Mesendoderm (in vitro differentiated cells): ENCODE data around the gene TTC24.

ENCODE experiments used
- DNase-seq: peaks from one replicate; pipeline ENCODE4 v3.0.0; 2013
- H2AK5ac ChIP-seq: 2 replicates; pipeline ENCODE4 v1.6.1; 2013; ENCODE audit warnings: low read length, inconsistent platforms
- H2BK120ac ChIP-seq: 2 replicates; pipeline ENCODE4 v1.6.1; 2013; ENCODE audit warnings: low read depth, mild to moderate bottlenecking, low read length, moderate library complexity, mixed read lengths
- H2BK15ac ChIP-seq: replicated peaks from 2 replicates; pipeline ENCODE4 v1.6.1; 2013; ENCODE audit warnings: low read depth, mild to moderate bottlenecking, moderate library complexity
- H2BK5ac ChIP-seq: 2 replicates; pipeline ENCODE4 v1.6.1; 2013; ENCODE audit warnings: low read length, inconsistent platforms
- H3K18ac ChIP-seq: 2 replicates; pipeline ENCODE4 v1.6.1; 2013; ENCODE audit warnings: mild to moderate bottlenecking, low read length, mixed read lengths
- H3K23ac ChIP-seq: one replicate; pipeline ENCODE4 v1.6.1; 2013; ENCODE audit warnings: low read length
- H3K27ac ChIP-seq: 2 replicates; pipeline ENCODE4 v1.5.1; 2013; ENCODE audit warnings: low read depth, mild to moderate bottlenecking, inconsistent platforms, low read length, moderate library complexity
- H3K27me3 ChIP-seq: 2 replicates; pipeline ENCODE4 v1.6.1; 2013; ENCODE audit warnings: low read length, control low read depth, mild to moderate bottlenecking, inconsistent platforms; ENCODE audit not compliant: insufficient read depth, poor library complexity
- H3K36me3 ChIP-seq: 2 replicates; pipeline ENCODE4 v1.6.1; 2013; ENCODE audit warnings: low read length, inconsistent platforms; ENCODE audit not compliant: control insufficient read depth, insufficient read depth
- H3K4ac ChIP-seq: one replicate; pipeline ENCODE4 v1.6.1; 2013; ENCODE audit warnings: low read depth, mild to moderate bottlenecking, low read length, moderate library complexity
- H3K4me1 ChIP-seq: 2 replicates; pipeline ENCODE4 v1.6.1; 2013; ENCODE audit warnings: low read depth, low read length, inconsistent platforms; ENCODE audit not compliant: control insufficient read depth
- H3K4me2 ChIP-seq: 2 replicates; pipeline ENCODE4 v1.6.1; 2013; ENCODE audit warnings: low read length
- H3K4me3 ChIP-seq: 2 replicates; pipeline ENCODE4 v1.5.1; 2013; ENCODE audit warnings: mild to moderate bottlenecking, low read length
- H3K56ac ChIP-seq: one replicate; pipeline ENCODE4 v1.6.1; 2013; ENCODE audit warnings: low read length
- H3K79me1 ChIP-seq: 2 replicates; pipeline ENCODE4 v1.6.1; 2013; ENCODE audit warnings: low read length, inconsistent platforms
- H3K79me2 ChIP-seq: 2 replicates; pipeline ENCODE4 v1.6.1; 2013; ENCODE audit warnings: mild to moderate bottlenecking, low read length; ENCODE audit not compliant: control insufficient read depth, insufficient read depth
- H3K9ac ChIP-seq: 2 replicates; pipeline ENCODE4 v1.6.1; 2013; ENCODE audit warnings: low read length, inconsistent platforms
- H4K5ac ChIP-seq: one replicate; pipeline ENCODE4 v1.6.1; 2013; ENCODE audit warnings: low read length
- H4K8ac ChIP-seq: one replicate; pipeline ENCODE4 v1.6.1; 2013; ENCODE audit warnings: low read depth, mild to moderate bottlenecking, control low read depth, low read length, moderate library complexity
- WGBS: extraction: QIAGEN DNeasy Blood & Tissue Kit; methylation state at CpG from one replicate; pipeline ENCODE4 v1.1.7; 2013; ENCODE audit warnings: low lambda C conversion rate, missing lambda C conversion rate; ENCODE audit not compliant: insufficient coverage; ENCODE audit errors: extremely low coverage; 5-methylcytosine and 5-hydroxymethylcytosine counted together

The TTC24 gene

DNA sequence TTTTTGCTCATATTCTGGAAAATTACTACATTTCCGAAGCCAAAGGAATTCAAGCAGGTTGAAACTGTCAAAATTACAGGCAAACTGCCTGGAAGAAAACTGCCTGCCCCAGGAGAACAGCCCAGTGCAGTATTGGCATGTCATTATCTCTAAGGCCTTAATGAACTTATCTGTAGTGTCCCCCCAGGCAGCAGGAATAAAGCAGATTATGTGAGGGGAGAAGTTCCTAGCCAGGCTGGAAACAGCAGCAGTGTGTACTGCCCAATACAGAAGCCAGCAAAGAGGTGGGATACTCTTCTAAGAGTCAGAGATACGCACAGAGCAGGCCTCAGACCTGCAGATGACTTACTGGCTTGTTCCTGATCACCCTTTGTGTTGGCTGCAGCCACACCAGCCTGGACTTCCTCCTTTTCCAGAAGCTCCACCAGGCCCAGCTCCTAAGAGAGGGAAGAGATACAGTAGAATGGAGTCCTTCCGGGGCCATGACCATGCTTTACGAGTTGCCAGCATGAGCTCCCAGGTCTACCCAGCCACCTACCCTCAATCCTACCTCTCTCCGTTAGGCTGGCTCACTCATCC is 18.8 kb upstream of the TTC24 start:
- Histone ChIP-seq H3K9ac (no peak overlapping the region), H2BK120ac (no peak overlapping the region), H3K56ac (no peak overlapping the region), H4K8ac (no peak overlapping the region), H2BK5ac (no peak overlapping the region), H3K79me2 (no peaks in the 10 kb centered on the region), H3K36me3 (peaks cover 11% of the 10 kb centered on the region), H3K4me1 (no peaks in the 10 kb centered on the region), H4K5ac (no peak overlapping the region), H3K23ac (no peak overlapping the region), H3K79me1 (no peaks in the 10 kb centered on the region), H3K4ac (no peak overlapping the region), H2AK5ac (no peak overlapping the region), H3K4me2 (no peak overlapping the region), H3K27ac (no peak overlapping the region), H3K18ac (no peak overlapping the region), H3K27me3 (no peaks in the 10 kb centered on the region), H2BK15ac (no peak overlapping the region), H3K4me3 (no peak overlapping the region)
- WGBS: no CpG with 5 or more reads among the region's 5 CpGs
- DNase-seq: peak; percentile 76

DNA sequence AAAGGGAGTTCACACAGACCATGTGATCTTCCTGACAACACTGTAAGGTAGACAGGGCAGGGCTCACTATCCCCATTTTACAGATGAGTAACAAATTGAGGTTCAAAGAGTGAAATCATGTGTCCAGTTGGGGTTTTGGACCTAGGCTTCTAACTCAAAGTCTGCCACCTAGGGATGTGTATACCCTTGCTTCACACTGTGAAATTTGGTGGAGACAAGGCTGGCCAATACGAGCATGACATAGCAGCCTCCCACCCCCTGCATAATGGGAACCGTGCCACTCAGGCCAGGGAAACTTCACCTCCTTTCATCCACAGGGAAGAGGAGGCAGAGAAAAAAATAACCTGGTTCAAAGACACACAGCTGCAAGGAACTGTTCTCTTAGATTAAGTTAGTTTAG is 14.0 kb upstream of the TTC24 start:
- no peak overlapping the region for H3K56ac ChIP-seq
- H4K5ac ChIP-seq: no peak overlapping the region
- no peak for DNase-seq
- H3K79me2 ChIP-seq: no peaks in the 10 kb centered on the region
- H3K23ac ChIP-seq: no peak overlapping the region
- H4K8ac ChIP-seq: no peak overlapping the region
- H3K4me1 ChIP-seq: no peaks in the 10 kb centered on the region
- H3K36me3 ChIP-seq: peaks cover 8% of the 10 kb centered on the region
- H3K27me3 ChIP-seq: no peaks in the 10 kb centered on the region
- no peak overlapping the region for H3K4ac ChIP-seq
- no peak overlapping the region for H3K9ac ChIP-seq
- no peak overlapping the region for H3K4me2 ChIP-seq
- H2BK5ac ChIP-seq: no peak overlapping the region
- WGBS: no CpG with 5 or more reads among the region's 2 CpGs
- H3K27ac ChIP-seq: no peak overlapping the region
- H2AK5ac ChIP-seq: no peak overlapping the region
- H2BK120ac ChIP-seq: no peak overlapping the region
- H3K79me1 ChIP-seq: no peaks in the 10 kb centered on the region
- H2BK15ac ChIP-seq: no peak overlapping the region
- H3K18ac ChIP-seq: no peak overlapping the region
- no peak overlapping the region for H3K4me3 ChIP-seq

DNA sequence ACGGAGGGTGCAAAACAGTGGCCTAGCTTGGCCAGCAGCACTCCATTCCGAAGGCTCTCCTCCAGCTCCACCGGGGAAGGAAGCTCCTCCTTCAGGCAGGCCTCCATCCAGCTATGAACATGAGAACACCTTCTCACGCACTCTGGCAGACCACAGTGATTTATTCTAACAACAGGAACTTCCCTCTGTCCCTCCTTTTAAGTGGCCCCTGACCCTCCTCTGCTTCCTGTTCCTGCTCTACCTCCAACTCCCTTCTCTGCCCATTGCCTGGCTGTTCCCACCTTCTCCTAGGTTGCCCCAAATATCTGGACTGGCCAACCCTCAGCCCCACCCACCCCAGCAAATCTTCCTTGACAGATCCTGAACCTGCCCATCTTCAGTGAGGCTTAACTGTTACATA is 13.1 kb upstream of the TTC24 start:
- no peak overlapping the region for H3K56ac ChIP-seq
- H4K5ac ChIP-seq: no peak overlapping the region
- H4K8ac ChIP-seq: no peak overlapping the region
- H3K79me1 ChIP-seq: peaks cover 3% of the 10 kb centered on the region
- no peak overlapping the region for H2AK5ac ChIP-seq
- no peak overlapping the region for H2BK5ac ChIP-seq
- H3K4me2 ChIP-seq: no peak overlapping the region
- no peak overlapping the region for H2BK120ac ChIP-seq
- no peak overlapping the region for H3K9ac ChIP-seq
- peaks cover 4% of the 10 kb centered on the region for H3K4me1 ChIP-seq
- WGBS: no CpG with 5 or more reads among the region's 4 CpGs
- no peak overlapping the region for H2BK15ac ChIP-seq
- peaks cover 3% of the 10 kb centered on the region for H3K79me2 ChIP-seq
- no peak for DNase-seq
- no peaks in the 10 kb centered on the region for H3K27me3 ChIP-seq
- H3K36me3 ChIP-seq: peaks cover 6% of the 10 kb centered on the region
- no peak overlapping the region for H3K4ac ChIP-seq
- no peak overlapping the region for H3K27ac ChIP-seq
- no peak overlapping the region for H3K4me3 ChIP-seq
- H3K23ac ChIP-seq: no peak overlapping the region
- no peak overlapping the region for H3K18ac ChIP-seq

DNA sequence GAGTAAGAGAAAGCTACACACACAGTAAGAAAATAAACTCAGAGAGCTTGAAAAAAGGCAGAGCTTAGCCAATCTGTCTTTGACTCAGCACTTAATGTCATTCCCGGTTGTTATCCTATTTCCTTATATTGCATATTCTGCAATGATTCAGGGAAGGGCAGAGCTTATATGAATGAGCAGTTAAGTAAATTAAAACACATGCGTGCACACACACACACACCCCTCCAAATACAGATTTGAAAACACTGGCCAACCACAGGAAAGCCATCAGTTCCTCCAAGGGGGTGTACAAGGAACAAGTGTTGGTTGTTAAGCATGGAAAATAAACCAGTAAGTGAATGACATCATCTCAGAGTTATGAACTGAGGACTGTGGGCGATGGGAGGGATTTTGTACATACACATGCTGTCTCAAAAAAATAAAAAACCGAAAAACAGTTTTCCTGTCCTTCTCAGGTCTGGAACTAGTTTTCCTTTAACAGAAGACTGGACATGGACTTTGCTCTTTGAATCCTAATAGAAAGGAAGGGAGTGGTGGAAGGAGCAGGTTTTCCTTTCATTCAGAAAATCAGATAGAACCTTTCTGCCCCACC is 8.2 kb upstream of the TTC24 start:
- H2BK120ac ChIP-seq: no peak overlapping the region
- no peak overlapping the region for H2BK5ac ChIP-seq
- H3K56ac ChIP-seq: peak overlapping the region; percentile 95
- H3K4me2 ChIP-seq: peak overlapping the region; percentile 26
- no peak for DNase-seq
- no peaks in the 10 kb centered on the region for H3K27me3 ChIP-seq
- H3K79me2 ChIP-seq: peaks cover 4% of the 10 kb centered on the region
- H3K4ac ChIP-seq: no peak overlapping the region
- no peak overlapping the region for H3K27ac ChIP-seq
- no peak overlapping the region for H4K5ac ChIP-seq
- H3K23ac ChIP-seq: no peak overlapping the region
- H2AK5ac ChIP-seq: no peak overlapping the region
- peaks cover 4% of the 10 kb centered on the region for H3K4me1 ChIP-seq
- H3K18ac ChIP-seq: peak overlapping the region; percentile 30
- peak overlapping the region; percentile 75 for H3K4me3 ChIP-seq
- H2BK15ac ChIP-seq: no peak overlapping the region
- WGBS: no CpG with 5 or more reads among the region's 4 CpGs
- peaks cover 5% of the 10 kb centered on the region for H3K79me1 ChIP-seq
- peak overlapping the region; percentile 83 for H3K9ac ChIP-seq
- no peaks in the 10 kb centered on the region for H3K36me3 ChIP-seq
- H4K8ac ChIP-seq: no peak overlapping the region

DNA sequence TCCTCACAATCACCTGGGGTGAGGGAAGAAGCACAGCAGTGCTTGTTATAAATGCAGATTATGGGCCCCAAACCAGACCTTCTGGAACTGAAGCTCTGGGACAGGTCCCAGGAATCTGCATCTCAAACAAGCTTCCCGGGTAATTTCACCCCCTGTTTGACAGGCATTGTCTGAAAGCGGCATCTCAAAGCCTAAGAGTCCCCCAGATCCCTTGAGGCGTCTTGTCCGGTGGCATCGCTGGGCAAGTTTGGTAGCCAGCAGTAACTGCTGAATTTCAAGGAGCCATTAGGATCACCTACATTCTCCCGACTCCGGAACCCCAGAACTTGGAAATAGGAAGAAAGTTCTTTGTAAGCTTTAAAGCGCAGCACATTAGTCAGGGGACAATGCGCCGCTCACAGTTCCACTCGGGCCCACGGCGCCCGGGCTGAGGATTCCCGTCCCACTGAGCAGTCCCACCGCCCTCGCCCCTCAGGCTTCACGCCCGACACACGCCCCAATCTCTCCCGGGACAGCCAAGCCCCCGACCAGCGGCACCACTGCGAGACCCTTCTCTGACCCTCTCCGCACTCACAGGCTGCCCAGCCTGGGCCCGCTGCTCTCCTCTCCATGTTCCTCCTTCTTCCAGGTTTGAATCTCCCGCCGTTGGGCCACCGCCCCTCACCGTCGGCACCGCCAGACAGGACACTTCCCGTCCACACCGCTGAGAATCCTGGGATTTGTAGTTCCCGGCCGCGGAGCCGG is 7.4 kb upstream of the TTC24 start, which contains the start of gene IQGAP3:
TSS of gene IQGAP3 (minus strand) at position 647 of the 744 bp plus-strand sequence. CDS start at position 611, 36 bp downstream.
- Histone ChIP-seq H3K79me1 (peaks cover 5% of the 10 kb centered on the region), H3K23ac (no peak within 1 kb of the TSS), H3K27ac (no peak within 1 kb of the TSS), H4K8ac (no peak within 1 kb of the TSS), H4K5ac (no peak within 1 kb of the TSS), H2BK5ac (no peak within 1 kb of the TSS), H2BK120ac (no peak within 1 kb of the TSS), H3K4me3 (peak within 1 kb of the TSS; percentile 75), H3K4ac (no peak within 1 kb of the TSS), H3K27me3 (no peaks in the 10 kb centered on the region), H3K18ac (peak within 1 kb of the TSS; percentile 30), H3K9ac (peak within 1 kb of the TSS; percentile 83), H3K4me1 (peaks cover 4% of the 10 kb centered on the region), H2BK15ac (no peak within 1 kb of the TSS), H3K4me2 (peak within 1 kb of the TSS; percentile 26), H2AK5ac (no peak within 1 kb of the TSS), H3K79me2 (peaks cover 4% of the 10 kb centered on the region), H3K36me3 (no peaks in the 10 kb centered on the region), H3K56ac (peak within 1 kb of the TSS; percentile 95)
- DNase-seq: peak; percentile 90
- no CpG with 5 or more reads among the region's 38 CpGs for WGBS
